SW480 (cell line): ENCODE results near the gene TBC1D16.
A peak's percentile ranks its signal among the peaks of the same experiment; 100 is the strongest.

Experiments used
- DNase-seq: peaks from one replicate; pipeline ENCODE4 v3.0.0-alpha.2; 2016; ENCODE audit warnings: low spot score

Gene TBC1D16

DNA sequence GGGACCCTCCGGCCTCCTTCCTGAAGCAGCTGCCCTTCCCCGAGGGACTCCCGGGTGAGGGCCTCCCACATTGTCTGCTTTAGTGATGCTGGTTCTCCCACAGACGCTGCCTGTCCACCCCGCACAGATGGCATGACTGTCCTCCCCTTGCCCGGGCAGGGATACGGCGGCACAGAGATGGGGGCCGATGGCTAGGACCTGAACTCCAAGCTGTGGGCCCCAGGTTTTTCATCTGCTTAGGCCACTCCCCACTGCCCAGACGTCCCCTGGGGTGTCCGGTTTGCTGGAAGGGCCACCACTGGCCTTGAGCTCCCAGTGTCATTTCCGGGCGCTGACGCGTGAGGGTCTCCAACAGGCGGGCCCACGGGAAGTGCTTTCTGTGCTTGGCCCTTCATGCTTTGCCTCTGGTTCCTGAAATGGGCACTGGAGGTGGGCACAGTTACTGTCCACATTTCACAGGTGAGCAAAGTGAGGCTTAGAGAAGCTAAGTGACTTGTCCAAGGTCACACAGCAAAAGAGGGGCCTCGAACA lies 109.0 kb downstream of the TBC1D16 start:
- DNase-seq = no peak

GRCh38 chr17:79926142-79926604 lies 109.5 kb downstream of the TBC1D16 start:
- peak; percentile 96 for DNase-seq

DNA sequence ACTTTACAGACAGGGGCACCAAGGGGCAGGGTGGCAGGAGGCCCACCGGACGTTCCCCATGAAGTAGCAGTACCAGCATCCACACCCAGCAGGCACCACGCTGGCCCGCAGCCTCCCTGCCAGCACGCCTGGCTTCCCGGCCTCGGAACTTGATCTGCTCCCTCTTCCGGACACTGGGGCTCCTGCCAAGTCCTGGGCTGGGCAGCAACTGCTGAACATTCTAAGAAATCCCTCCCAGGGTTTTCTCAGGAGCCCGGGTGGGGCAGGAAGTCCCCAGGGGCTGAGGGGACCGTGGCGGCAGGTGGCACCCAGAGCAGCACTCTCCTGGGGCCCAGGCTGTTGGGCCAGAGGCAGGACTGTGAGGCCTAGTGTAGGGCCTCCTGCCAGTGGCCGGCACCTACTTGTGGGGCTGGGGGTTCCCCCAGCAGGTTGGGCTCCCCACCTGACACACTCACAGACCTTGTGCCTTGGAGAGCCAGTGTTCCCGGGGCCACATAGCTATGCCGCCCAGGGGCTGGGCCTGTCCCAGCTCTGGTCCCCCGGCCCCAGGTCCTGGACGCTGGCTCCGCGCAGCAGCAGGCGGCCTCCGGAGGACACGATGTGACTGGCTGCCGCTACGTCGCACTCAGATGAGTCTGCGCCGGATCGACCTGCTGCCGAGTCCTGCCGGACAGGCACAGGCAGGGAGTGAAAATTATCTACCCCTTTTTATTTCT lies 110.3 kb downstream of the TBC1D16 start:
- peak; percentile 86 for DNase-seq

DNA sequence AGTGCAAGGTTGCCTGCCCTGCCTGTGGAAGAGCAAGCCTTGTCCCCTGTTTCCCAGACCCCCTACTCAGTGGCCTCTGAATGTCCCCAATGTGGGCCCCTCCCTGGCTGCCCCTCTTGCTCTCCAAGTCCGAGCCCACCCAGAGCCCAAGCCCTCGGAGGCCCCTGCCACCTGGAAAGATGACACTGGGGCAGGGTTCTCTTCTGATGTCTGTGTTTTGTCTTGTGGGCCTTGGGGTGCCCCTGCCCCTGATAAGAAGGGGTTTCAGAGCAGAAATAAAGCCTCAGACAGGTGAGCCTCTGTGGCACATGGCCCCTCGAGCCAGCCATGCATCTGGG lies 111.1 kb downstream of the TBC1D16 start:
- DNase-seq = no peak

- no peak for DNase-seq
Measured at GRCh38 chr17:79923974-79924638, 111.6 kb downstream of the TBC1D16 start.

DNA sequence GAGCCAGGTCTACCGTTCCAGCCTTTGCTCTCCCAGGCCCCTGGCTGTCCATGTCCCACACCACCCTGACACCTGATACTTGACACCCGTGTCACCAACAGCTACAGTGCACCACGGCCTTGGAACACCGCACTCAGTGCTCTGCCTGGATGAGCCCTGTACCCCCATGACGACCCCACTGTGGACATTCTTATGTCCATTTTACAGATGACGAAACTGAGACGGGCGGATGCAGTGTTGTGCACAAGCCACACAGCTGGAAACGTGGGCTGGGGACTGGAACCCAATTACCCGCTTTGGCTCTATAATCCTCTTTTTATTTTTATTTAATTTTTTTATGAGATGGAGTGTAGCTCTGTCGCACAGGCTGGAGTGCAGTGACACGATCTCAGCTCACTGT lies 112.9 kb downstream of the TBC1D16 start:
- no peak for DNase-seq

GRCh38 chr17:79922116-79922601 lies 113.5 kb downstream of the TBC1D16 start:
- no peak for DNase-seq

DNA sequence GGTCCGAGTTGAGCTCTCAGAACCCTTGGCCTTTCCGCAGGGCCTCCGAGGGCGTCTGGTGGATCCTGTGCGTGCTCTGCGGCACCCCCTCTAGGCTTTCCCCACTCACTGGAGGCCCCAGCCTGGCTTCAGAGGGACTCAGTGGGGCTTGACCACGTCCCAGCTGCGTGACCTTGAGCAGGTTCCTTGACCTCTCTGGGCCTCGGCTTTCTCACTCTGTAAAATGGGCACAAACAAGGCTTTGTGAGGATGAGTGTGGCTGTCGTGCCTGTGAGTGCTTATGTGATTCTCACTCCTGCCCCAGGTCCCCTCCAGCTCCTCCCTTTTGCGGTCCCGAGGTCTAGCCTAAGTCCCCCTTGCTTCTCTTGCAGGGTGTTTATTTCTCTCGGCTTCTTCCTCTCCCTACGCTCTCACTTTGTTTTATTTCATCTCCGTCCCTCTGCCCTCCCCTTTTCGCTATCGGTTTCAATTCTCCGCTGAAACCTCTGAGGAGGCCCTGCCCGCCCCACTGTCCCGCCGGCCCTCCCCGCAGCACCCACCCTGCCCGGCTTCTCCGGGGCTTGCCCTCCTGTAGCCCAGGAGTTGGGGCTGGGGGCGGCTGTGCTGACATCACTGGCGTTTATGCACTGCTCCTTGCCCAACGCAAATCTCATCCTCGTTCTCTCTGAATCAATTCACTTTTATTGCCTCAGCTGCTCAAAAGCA lies 114.1 kb downstream of the TBC1D16 start:
- DNase-seq = no peak

GRCh38 chr17:79920751-79921410 lies 114.8 kb downstream of the TBC1D16 start:
- DNase-seq = no peak

DNA sequence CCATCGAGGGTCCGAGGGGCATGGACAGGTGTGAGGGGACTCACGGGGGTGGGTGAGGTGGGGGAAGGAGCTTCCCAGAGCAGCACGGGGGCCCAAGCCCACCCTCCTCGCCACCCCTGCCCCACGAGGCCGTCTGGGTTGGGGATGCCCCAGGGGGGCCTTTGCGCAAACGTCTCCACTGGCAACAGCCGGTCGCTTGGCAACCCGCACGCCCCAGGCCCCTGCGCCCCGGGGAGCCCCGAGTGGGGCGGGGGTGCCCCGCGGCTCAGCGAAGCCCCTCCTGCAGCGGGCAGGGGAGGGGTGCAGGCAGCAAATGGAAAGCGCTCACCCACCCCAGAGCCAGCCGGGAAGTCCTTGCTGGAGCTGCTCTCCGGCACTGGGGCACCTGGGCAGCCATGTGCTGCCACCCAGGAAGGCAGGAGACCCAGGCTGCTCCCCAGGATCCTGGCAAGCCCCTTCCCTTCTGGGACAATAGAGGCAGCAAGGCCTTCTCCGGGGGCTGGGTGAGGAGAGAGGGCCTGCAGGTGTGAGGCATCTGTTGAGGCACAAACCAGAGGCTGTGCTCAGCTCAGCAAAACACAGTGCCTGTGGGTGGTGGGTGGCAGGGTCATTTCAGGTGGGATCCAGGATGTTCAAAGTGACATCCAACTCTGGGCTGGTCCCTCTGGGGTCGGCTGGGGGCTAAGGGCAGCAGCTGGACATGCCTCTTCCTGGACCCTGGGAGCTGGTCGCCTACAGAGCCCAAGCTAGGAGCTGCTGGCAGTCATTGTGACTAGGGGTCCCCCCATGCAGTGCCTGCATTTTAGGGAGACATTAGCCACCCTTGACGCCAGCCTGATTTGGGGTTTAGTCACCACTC lies 115.6 kb downstream of the TBC1D16 start:
- DNase-seq = no peak

DNA sequence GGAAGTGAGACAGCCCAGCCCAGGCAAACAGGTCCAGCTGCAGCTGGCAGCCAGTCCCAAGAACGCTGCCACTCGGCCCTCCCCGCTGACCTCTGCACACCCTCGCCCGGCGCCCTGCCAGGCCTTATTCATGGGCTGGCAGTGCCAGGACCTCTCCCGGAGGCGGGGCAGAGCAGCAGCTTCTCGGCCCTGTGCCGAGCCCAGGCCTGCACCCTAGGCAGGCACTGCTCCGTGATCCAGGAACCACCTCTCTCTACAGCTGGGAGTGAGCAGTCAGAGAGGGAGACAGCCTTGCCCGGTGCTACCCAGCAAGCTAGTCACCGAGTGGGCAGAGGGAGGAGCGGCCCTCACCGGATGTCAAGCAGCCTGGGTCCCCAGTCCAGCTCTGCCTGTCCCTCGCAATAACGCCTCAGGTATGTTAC lies 116.5 kb downstream of the TBC1D16 start:
- DNase-seq = peak; percentile 72

DNA sequence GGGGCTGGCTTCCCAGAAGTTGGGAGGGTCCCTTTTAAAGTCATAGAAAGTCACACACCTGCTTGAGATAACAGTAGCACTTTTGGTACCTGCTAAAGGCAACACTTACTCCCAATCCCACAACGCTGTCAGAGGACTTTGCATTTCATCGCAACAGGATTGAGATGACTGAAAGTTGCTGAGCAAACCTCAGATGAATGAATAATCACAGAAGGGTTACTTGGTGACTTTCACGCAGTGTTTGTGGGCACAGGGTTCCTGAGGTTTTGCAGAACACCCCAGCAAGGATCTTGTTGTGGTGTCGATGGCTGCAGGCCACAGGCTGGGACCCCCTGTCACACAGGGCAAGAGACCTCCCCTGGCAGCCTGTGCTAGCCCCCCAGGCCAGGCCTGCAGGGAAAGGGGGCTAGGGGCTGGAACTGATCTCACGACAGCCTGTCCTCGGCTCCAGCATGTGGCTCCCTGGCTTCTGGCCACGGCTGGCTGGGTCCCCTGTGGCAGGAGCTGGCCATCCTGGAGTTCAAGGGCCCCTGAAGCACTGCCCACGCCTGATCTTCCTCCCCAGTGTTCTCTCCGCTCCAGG lies 117.0 kb downstream of the TBC1D16 start:
- no peak for DNase-seq

DNA sequence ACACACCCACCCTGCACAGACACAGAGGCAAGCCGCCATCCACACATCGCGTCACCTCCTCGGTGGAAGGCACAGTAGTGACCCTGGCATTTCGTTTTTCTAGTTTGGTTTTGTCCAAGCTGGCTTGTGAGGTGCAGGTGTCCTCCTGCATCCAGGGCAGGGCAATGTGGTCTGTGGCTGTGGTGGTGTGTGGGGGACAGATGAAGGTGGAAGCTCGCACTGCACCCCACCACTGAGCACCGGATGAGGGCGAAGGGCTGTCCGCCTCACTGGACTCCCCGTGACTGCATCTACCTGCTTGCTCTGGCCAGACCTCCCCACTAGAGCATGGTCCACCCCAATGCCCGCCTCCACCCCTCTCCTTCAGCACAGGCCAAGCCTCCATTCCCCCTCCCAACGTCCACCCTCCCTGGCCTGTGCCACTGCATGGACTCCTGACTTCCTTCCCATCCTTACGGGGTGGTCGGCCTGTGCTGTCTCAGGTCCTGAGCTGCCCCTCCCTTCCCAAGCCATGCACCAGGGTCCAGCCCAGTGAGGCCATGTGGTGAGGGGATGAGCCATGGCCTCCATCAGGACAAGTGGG lies 117.7 kb downstream of the TBC1D16 start:
- no peak for DNase-seq

GRCh38 chr17:79916991-79917901 lies 118.4 kb downstream of the TBC1D16 start:
- DNase-seq = peak; percentile 50

DNA sequence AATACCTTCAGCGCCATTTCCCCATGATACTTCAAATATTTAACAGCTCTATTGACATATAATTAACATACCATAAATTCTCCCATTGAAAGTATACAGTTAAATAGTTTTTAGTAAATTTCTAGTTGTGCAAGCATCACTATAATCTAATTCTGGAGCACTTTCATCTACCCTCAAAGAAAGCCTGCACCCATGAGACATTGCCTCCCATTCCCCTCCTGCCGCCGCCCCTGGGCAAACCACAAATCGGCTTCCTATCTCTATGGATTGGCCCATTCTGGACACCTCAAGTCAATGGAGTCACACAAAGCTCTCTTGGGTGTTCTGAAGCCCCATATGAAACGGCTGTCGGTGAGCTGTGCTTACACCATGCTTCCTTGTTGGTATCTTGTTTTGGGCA lies 119.2 kb downstream of the TBC1D16 start:
- no peak for DNase-seq

DNA sequence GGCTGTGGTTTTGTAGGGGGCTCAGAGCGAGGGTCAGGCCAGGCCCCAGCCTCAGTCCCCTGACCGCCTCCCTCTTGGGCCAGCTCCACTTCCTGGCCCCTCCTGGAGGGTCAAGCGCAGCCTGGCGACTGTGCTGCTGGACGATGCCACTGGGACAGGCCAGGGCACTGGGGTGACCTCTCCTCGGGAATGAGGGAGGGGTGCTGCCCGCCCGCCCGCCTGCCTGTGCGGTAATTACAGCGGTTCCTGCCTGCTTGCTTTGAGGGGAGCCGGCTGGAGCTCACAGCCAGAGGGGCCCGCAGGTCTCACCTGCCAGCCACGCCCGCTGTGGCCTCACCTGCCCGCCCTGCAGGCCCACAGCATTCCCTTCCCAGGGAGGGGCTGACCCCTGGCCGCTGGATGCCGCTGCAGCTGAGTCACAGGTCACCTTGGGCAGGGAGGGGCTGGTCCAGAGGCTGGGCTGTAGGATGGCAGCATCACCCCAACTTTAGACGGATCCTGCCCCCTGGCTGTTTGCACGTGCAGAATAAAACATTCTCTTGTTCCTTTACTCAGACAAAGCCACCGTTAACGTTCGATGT lies 119.7 kb downstream of the TBC1D16 start:
- DNase-seq = peak; percentile 99

DNA sequence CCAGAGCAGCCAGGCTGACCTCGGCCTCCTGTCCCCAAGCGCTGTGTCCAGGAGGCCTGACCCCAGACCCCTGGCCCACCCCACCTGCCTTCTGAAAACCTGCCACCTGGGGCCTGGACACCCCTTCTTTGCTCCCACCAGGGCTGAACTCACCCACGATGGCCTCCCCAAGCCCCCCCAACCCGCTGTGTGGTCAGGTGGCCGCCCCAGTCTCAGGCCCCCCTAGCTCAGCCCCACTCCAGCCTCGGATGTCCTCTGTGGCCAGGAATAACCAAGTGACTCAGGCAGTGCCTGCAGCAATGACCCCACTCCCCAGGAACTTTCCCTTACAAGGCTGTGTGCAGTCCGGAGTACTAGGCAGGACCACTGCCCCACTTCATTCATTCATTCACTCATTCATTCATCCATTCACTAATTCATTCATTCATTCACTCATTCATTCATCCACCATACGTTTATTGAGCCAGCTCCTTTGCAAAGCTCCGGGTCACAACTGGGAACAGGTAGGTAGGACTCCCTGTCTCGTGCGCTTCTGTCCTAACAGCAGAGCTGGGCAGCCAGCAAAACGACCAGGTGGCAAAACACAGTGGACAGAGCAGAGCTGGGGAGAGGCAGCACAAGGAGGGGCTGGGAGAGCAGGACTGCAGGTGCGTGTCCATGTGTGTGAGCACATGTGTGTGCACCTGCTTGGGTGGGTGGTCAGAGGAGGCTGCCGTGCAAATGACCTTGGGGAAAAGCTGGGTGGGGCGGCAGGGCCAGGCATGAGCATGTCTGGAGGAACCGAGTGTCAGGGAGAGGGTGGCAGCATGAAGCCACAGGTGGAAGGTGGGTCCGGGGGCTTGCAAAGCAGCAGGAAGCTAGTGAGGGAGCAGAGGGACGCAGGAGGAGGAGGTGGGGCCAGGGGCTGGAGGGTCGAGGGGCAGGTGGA lies 120.6 kb downstream of the TBC1D16 start:
- DNase-seq = peak; percentile 76
